Measurements from ENCODE around the gene RPS6KA3. TPM values are rescaled to one million over a fixed set of nuclear protein-coding genes. Genes with fewer than 3 reads are reported as not detected.
A peak's percentile ranks its signal among the peaks of the same experiment; 100 is the strongest.

RPS6KA3 gene
- total RNA-seq, 1 experiment from 2014 or later: 40.6 TPM

GRCh38 chrX:20230406-20230805, 36.3 kb downstream of the RPS6KA3 start:
- no peak for DNase-seq (ENCODE audit: low read depth)
- in situ Hi-C loops (cut with HindIII; ENCODE audit: low pct_unique_long_range_greater_than_20kb, low sequenced_read_pairs): no loop called here

- DNase-seq (ENCODE audit: low read depth): no peak
- in situ Hi-C loops (cut with HindIII; ENCODE audit: low pct_unique_long_range_greater_than_20kb, low sequenced_read_pairs): no loop called here
Observed at GRCh38 chrX:20229155-20229554, 37.6 kb downstream of the RPS6KA3 start.

- DNase-seq (ENCODE audit: low read depth): no peak
- in situ Hi-C loops (cut with HindIII; ENCODE audit: low pct_unique_long_range_greater_than_20kb, low sequenced_read_pairs): no loop called here
Observed at GRCh38 chrX:20228245-20228644, 38.5 kb downstream of the RPS6KA3 start.

GRCh38 chrX:20227116-20227515, 39.6 kb downstream of the RPS6KA3 start:
- in situ Hi-C loops (cut with HindIII; ENCODE audit: low pct_unique_long_range_greater_than_20kb, low sequenced_read_pairs): no loop called here
- DNase-seq (ENCODE audit: low read depth): no peak

- no peak for DNase-seq (ENCODE audit: low read depth)
- in situ Hi-C loops (cut with HindIII; ENCODE audit: low pct_unique_long_range_greater_than_20kb, low sequenced_read_pairs): no loop called here
Observed at GRCh38 chrX:20225488-20225833, 41.2 kb downstream of the RPS6KA3 start.

- peak; percentile 30 for DNase-seq (ENCODE audit: low read depth)
- in situ Hi-C loops (cut with HindIII; ENCODE audit: low pct_unique_long_range_greater_than_20kb, low sequenced_read_pairs): no loop called here
Observed at GRCh38 chrX:20224814-20225487, 41.8 kb downstream of the RPS6KA3 start.

- peak; percentile 41 for DNase-seq (ENCODE audit: low read depth)
- in situ Hi-C loops (cut with HindIII; ENCODE audit: low pct_unique_long_range_greater_than_20kb, low sequenced_read_pairs): no loop called here
Observed at GRCh38 chrX:20221902-20222301, 44.8 kb downstream of the RPS6KA3 start.

GRCh38 chrX:20218836-20219505, 47.7 kb downstream of the RPS6KA3 start:
- in situ Hi-C loops (cut with HindIII; ENCODE audit: low pct_unique_long_range_greater_than_20kb, low sequenced_read_pairs): no loop called here
- DNase-seq (ENCODE audit: low read depth): no peak

GRCh38 chrX:20217906-20218305, 48.8 kb downstream of the RPS6KA3 start:
- no peak for DNase-seq (ENCODE audit: low read depth)
- in situ Hi-C loops (cut with HindIII; ENCODE audit: low pct_unique_long_range_greater_than_20kb, low sequenced_read_pairs): no loop called here

GRCh38 chrX:20217271-20217670, 49.4 kb downstream of the RPS6KA3 start:
- in situ Hi-C loops (cut with HindIII; ENCODE audit: low pct_unique_long_range_greater_than_20kb, low sequenced_read_pairs): no loop called here
- no peak for DNase-seq (ENCODE audit: low read depth)

GRCh38 chrX:20215565-20215964, 51.1 kb downstream of the RPS6KA3 start:
- DNase-seq (ENCODE audit: low read depth): no peak
- in situ Hi-C loops (cut with HindIII; ENCODE audit: low pct_unique_long_range_greater_than_20kb, low sequenced_read_pairs): no loop called here

GRCh38 chrX:20212486-20213089, 54.1 kb downstream of the RPS6KA3 start:
- DNase-seq (ENCODE audit: low read depth): no peak
- in situ Hi-C loops (cut with HindIII; ENCODE audit: low pct_unique_long_range_greater_than_20kb, low sequenced_read_pairs): no loop called here

GRCh38 chrX:20211261-20211786, 55.4 kb downstream of the RPS6KA3 start:
- in situ Hi-C loops (cut with HindIII; ENCODE audit: low pct_unique_long_range_greater_than_20kb, low sequenced_read_pairs): no loop called here
- DNase-seq (ENCODE audit: low read depth): no peak

GRCh38 chrX:20205927-20206708, 60.6 kb downstream of the RPS6KA3 start:
- no peak for DNase-seq (ENCODE audit: low read depth)
- in situ Hi-C loops (cut with HindIII; ENCODE audit: low pct_unique_long_range_greater_than_20kb, low sequenced_read_pairs): no loop called here

GRCh38 chrX:20204351-20204750, 62.4 kb downstream of the RPS6KA3 start:
- no peak for DNase-seq (ENCODE audit: low read depth)

GRCh38 chrX:20197641-20198210, 69.0 kb downstream of the RPS6KA3 start:
- no peak for DNase-seq (ENCODE audit: low read depth)
- in situ Hi-C loops (cut with HindIII; ENCODE audit: low pct_unique_long_range_greater_than_20kb, low sequenced_read_pairs): no loop called here

More at GRCh38 chrX:20204351-20204750, 62.4 kb downstream of the RPS6KA3 start:
- in situ Hi-C loops (cut with HindIII; ENCODE audit: low pct_unique_long_range_greater_than_20kb, low sequenced_read_pairs): no loop called here

GRCh38 chrX:20189171-20189570, 77.5 kb downstream of the RPS6KA3 start:
- in situ Hi-C loops (cut with HindIII; ENCODE audit: low pct_unique_long_range_greater_than_20kb, low sequenced_read_pairs): no loop called here
- DNase-seq (ENCODE audit: low read depth): no peak

GRCh38 chrX:20181598-20182329, 84.9 kb downstream of the RPS6KA3 start:
- in situ Hi-C loops (cut with HindIII; ENCODE audit: low pct_unique_long_range_greater_than_20kb, low sequenced_read_pairs): no loop called here
- DNase-seq (ENCODE audit: low read depth): no peak

Data from Caki2 (cell line).